H54 (cell line): ENCODE data around the gene INSM1.

Source experiments
- DNase-seq: peaks from one replicate; pipeline ENCODE4 v3.0.0; 2011; ENCODE audit warnings: low spot score, mixed read lengths; ENCODE audit not compliant: insufficient read length
- FAIRE-seq: peaks from 3 replicates; lab custom pipeline; 2011; peaks lifted over from hg19 to GRCh38; lab: Jason Lieb, UNC
- POLR2A ChIP-seq: IDR thresholded peaks from 2 replicates; pipeline ENCODE4 v1.6.1; 2011; ENCODE audit warnings: low read depth, mild to moderate bottlenecking, low read length

The INSM1 gene, protein sequence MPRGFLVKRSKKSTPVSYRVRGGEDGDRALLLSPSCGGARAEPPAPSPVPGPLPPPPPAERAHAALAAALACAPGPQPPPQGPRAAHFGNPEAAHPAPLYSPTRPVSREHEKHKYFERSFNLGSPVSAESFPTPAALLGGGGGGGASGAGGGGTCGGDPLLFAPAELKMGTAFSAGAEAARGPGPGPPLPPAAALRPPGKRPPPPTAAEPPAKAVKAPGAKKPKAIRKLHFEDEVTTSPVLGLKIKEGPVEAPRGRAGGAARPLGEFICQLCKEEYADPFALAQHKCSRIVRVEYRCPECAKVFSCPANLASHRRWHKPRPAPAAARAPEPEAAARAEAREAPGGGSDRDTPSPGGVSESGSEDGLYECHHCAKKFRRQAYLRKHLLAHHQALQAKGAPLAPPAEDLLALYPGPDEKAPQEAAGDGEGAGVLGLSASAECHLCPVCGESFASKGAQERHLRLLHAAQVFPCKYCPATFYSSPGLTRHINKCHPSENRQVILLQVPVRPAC

GRCh38 chr20:20367575-20368417, at the start of gene INSM1:
TSS of gene INSM1 (plus strand) at chr20:20368104. CDS start at chr20:20368268, 164 bp downstream.
- no peak for DNase-seq
- no peak for TF ChIP-seq POLR2A
- FAIRE-seq: no peak

DNA sequence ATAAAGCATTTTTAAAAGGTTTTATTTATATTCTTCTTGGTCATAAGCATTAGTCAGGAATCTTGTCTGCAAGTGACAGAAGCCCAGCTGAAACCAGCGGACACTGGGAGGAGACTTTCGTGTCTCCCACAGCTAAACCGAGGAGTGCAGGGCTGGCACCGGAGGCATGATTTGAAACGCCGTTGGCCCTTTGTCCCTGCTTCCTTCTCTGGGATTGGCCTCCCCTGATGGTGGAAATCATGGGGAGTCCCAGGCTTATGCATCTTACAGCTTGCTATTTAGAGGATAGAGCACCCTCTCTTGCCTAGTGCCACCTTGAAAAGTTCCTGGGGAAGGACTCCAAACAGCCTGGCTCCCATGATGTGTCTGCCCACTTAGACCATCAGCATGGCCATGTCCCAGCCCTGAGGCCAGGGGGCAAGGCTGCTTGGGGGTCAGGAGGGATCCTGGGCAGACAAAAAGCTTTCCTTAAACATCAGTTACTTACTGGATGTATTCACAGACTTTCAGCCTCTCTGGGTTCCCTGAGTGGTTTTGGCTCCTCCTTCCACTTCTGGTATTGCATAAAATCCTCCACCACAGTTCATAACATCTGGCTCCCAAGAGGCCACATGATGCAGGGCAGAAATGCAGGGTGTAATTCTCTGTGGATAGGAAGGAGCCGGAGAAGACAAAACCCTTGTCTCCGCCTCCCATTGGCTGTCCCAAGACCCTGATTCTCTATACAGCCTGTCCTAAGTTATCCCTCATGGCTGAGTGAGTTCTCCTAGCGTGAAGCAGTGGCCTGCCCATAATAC, 49.3 kb upstream of the INSM1 start:
- no peak for DNase-seq
- no peak for TF ChIP-seq POLR2A
- no peak for FAIRE-seq

DNA sequence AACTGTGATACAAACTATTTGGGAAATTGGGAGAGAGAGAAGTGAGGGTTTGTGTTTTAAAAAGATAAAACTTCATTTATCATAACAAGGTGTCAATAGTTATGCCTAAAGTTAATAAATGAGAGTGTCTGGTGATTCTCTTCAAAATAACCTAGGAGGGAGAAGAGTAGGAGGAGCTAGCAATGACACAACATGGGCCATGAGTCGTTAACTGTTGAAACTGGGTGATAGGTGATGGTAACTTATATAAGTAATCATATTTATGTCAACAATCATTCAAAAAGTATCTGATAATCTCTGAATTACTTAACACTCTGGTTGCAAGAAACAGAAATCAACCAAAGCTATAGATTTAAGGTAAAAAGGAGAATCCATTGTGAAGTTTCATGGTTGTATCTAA, 46.8 kb upstream of the INSM1 start:
- FAIRE-seq (no peak), DNase-seq (no peak)
- no peak for TF ChIP-seq POLR2A

DNA sequence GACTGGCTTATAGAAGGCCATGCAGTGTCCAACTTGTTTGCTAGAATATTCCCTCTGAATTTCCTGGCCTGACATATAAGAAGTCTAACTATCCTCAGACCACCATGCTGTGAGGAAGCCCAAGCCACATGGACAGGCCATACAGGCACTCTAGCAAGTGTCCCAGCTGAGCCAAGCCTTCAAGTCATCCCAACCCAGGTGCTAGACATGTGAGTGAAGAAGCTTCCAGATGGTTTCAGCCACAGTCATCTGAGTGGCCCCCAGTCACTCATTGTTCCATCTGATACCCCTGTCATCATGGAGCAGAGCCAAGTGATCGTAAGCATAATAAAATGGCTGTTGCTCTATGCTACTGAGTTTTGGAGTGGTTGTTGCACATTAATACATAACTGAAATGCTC, 46.0 kb upstream of the INSM1 start:
- no peak for TF ChIP-seq POLR2A
- DNase-seq (no peak), FAIRE-seq (no peak)

- DNase-seq: no peak
- FAIRE-seq: no peak
- TF ChIP-seq POLR2A: no peak
These were observed 45.0 kb upstream of the INSM1 start for GRCh38 chr20:20322912-20323311.

- FAIRE-seq (peak; percentile 43), DNase-seq (peak; percentile 21)
- no peak for TF ChIP-seq POLR2A
These were observed 40.2 kb upstream of the INSM1 start for GRCh38 chr20:20327746-20328145.

DNA sequence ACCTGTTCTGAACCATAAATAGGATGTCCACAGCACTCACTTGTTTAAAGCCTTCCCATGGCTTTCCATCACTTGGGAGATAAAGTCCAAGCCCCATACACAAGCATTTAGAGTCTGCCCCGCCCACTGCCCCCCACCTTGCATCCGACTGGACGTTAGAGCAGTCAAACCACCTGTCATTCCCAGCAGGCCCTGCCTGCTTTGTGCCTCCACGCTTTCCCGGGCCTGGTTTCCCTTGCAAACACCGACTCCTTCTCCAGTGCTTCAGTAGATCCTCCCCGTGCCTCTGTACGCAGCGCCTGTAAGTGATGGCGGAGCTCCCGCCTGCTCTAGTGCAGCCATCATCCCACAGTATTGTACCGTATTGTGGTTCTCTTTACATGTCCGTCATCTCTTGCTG, 38.3 kb upstream of the INSM1 start:
- FAIRE-seq: no peak
- no peak for DNase-seq
- no peak for TF ChIP-seq POLR2A

- no peak for FAIRE-seq
- no peak for DNase-seq
- TF ChIP-seq POLR2A: no peak
These were observed 36.7 kb upstream of the INSM1 start for GRCh38 chr20:20331156-20331555.

GRCh38 chr20:20331817-20332216, 36.1 kb upstream of the INSM1 start:
- no peak for TF ChIP-seq POLR2A
- FAIRE-seq: no peak
- DNase-seq: no peak

GRCh38 chr20:20333866-20334265, 34.0 kb upstream of the INSM1 start:
- FAIRE-seq: no peak
- no peak for TF ChIP-seq POLR2A
- DNase-seq: no peak

- no peak for DNase-seq
- FAIRE-seq: no peak
- no peak for TF ChIP-seq POLR2A
These were observed 33.4 kb upstream of the INSM1 start for GRCh38 chr20:20334489-20334888.

DNA sequence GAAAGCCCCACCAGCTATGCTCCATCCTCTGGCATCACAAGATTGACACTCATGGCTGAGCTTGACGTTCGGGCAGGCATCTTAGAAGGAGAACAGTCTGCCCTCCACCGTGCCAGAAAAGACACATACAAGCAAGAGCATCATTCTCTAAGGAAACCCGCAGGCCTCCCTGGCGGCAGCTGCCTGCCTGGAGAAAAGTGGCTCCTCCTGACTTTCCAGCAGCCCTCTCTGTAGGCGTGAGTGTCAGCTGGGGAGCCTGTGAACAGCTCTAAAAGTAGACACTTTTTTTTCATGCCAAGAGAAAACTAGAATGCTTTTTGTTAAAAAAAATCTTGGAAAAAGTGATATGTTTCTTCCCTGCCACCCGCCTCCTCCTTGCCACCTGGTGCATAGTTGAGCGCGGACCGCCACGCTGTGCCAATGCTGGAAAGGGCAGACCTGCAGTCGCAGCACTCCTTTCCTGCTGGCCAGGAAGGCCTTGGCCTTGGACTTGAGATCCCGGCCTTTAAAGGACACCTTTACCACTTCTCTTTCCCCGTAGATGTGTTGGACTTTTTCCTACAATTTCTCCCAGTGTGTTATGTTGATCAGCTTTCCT, 29.7 kb upstream of the INSM1 start:
- TF ChIP-seq POLR2A: no peak
- FAIRE-seq (no peak), DNase-seq (no peak)

- no peak for DNase-seq
- no peak for FAIRE-seq
- no peak for TF ChIP-seq POLR2A
These were observed 27.5 kb upstream of the INSM1 start for GRCh38 chr20:20340443-20340842.
